GM12801 (cell line): ENCODE measurements around the gene OR5H1.

Source experiments
- TF ChIP-seq, protein P1 (sequence below): IDR thresholded peaks from one replicate; pipeline ENCODE4 v1.5.1; 2011; ENCODE audit warnings: control low read depth; ENCODE audit not compliant: insufficient read length; ENCODE audit errors: extremely low read depth

The OR5H1 gene

DNA sequence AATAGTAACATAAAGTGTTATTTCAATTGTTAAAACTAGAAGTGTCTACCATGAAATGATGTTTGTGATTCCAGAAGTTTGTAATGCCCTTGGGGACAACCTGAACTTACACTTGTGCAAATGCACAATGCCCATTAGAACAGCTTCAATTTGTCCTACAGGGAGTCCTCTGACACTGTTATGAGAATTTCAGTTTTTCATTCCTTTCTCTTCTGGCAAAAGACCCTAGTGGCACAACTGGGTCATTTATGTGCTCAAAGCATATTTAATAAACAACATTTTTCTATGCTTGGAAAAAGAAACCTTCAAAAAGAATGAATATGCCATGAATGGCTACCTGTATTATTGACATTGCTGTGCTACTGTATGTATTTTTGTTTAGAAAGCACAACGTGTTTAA is at the start of gene OR5H1:
TSS of gene OR5H1 (plus strand) at position 301 of the 400 bp plus-strand sequence. CDS start 1,977 bp downstream, outside the sequence.
- TF ChIP-seq, protein P1, sequence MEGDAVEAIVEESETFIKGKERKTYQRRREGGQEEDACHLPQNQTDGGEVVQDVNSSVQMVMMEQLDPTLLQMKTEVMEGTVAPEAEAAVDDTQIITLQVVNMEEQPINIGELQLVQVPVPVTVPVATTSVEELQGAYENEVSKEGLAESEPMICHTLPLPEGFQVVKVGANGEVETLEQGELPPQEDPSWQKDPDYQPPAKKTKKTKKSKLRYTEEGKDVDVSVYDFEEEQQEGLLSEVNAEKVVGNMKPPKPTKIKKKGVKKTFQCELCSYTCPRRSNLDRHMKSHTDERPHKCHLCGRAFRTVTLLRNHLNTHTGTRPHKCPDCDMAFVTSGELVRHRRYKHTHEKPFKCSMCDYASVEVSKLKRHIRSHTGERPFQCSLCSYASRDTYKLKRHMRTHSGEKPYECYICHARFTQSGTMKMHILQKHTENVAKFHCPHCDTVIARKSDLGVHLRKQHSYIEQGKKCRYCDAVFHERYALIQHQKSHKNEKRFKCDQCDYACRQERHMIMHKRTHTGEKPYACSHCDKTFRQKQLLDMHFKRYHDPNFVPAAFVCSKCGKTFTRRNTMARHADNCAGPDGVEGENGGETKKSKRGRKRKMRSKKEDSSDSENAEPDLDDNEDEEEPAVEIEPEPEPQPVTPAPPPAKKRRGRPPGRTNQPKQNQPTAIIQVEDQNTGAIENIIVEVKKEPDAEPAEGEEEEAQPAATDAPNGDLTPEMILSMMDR: no peak

DNA sequence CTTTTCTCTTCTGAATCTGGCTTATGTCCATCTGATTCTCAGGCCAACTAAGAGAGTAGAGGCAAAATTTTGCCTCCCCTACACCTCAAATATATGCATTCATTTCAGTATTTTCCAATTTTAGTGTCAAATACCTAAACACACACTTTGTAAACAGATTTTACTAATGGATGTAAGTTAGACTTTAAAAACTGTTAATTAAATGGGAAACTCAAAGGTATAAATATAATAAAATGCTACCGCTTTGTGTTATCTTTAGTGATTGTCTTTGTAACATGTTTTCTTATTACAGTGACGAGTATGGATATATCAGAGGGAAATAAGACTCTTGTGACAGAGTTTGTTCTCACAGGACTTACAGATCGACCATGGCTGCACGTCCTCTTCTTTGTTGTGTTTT is 43.6 kb upstream of the OR5H1 start, which contains the start of gene OR5AC2:
TSS of gene OR5AC2 (plus strand) at position 301 of the 400 bp plus-strand sequence. CDS start at position 301, 0 bp downstream.
- TF ChIP-seq, protein P1: no peak

DNA sequence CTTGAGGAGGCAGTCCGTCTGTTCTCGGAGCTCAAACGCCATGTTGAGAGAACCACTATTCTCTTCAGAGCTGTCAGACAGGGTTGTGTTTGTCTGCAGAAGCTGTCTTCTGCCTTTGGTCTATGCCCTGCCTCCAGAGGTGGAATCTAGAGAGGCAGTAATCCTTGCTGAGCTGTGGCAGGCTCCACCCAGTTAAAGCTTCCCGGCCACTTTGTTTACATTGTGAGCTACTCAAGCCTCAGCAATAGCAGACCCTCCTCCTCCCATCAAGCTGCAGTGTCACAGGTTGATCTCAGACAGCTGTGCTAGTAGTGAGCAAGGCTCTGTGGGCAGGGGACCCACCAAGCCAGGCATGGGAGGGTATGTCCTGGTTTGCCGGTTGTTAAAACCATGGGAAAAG is 34.6 kb upstream of the OR5H1 start:
- TF ChIP-seq, protein P1: no peak

DNA sequence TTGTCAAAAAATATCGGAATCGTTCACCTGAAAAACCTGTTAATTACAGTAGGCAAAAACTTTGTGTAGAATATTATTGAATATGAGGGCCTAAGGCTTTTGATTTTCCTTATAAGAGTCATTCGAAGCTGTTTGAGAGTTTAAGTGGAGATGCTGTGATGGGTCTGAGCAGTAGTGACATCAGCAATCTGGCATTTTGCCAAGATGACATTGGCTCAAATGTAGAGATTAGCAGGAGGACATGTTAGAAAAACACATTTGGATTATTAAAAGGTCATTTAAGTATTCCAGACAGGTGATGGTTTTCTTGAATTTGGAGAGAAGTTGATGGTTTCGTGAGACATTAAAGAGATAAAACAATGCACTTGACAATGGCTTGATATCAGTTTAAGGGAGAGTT is 30.7 kb upstream of the OR5H1 start:
- TF ChIP-seq, protein P1: no peak

DNA sequence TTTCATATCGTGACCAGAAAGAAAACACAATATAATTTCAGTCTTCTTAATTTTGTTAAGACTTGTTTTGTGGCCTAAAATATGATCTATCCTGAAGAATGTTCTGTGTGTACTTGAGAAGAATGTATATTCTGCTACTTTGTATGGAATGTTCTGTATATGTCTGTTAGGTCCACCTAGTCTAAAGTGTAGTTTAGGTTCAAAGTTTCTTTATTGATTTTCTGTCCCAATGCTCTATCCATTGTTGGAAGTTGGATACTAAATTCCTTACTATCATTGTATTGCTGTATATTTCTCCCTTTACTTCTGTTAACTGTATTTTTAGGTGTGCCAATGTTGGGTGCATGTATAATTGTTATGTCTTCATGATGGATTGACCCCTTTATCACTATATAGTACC is 22.4 kb upstream of the OR5H1 start:
- TF ChIP-seq, protein P1: no peak

DNA sequence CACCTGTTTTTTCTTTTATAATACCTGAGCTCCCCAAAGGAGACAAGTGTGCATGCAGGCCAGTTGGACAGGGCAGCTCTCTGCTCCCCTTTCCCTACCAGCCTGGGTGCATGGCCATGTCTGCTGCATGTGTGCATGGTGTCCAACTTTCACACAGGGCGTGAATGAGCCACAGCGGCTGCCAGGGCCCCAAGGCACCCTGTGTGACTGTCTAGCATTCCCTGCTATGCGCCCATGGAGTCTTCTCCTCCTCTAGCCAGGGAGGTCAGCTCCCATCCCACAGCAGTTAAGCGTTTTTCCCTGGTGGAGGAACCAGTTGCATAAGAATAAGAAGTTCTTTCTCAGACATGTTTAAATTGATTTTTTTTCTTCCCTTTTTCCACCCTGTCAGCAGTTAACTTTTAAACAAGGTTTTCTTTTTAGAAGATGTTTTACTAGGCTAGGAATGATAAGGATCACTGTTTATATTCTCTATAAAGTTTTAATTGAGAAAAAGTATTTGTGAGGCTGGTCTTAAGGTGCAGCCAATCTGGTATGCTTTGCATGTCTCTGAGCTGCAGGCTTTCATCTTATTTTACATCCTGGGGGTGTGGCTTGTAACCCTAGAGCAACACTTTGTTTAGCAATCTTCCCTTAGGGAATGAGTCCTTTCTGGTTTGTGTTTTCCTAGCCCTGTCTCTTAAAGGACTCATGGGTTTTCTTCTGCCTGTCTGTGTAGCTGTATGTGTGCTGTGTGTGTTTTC is 20.5 kb upstream of the OR5H1 start:
- TF ChIP-seq, protein P1: no peak

DNA sequence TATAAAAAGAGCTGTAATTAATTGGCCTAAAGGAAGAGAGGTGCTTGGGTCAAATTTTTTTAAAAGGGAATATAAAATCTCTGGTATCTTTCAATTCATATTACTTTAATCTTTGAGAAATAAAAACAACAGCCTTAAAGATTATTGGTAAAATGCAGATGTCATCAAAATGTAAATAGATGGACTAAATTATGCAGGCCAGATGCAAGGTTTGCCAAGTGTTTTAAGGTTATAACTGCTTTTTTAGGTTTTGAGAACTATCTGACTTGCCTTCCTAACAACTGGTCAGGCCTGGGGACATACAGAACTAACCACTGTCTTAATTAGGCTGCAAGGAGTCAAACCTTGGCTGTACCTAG is 20.0 kb upstream of the OR5H1 start:
- TF ChIP-seq, protein P1: no peak
